Measurements from ENCODE around the gene NISCH.

Gene NISCH

GRCh38 chr3:52490939-52491526, 35.6 kb downstream of the NISCH start:
- DNase-seq: no peak

GRCh38 chr3:52492059-52492458, 36.7 kb downstream of the NISCH start:
- no peak for DNase-seq

GRCh38 chr3:52493232-52494017, 38.0 kb downstream of the NISCH start:
- DNase-seq: no peak

GRCh38 chr3:52494445-52494844, 39.0 kb downstream of the NISCH start:
- DNase-seq: no peak

- no peak for DNase-seq
Observed at GRCh38 chr3:52494886-52495495, 39.6 kb downstream of the NISCH start, which contains the start of gene STAB1. Gene STAB1 (plus strand): TSS chr3:52495338. CDS start chr3:52495414, 76 bp downstream.

- no peak for DNase-seq
Observed at GRCh38 chr3:52495777-52496602, 40.6 kb downstream of the NISCH start.

- DNase-seq: no peak
Observed at GRCh38 chr3:52498137-52499054, 43.0 kb downstream of the NISCH start.

- no peak for DNase-seq
Observed at GRCh38 chr3:52501046-52501445, 45.6 kb downstream of the NISCH start.

- no peak for DNase-seq
Observed at GRCh38 chr3:52502001-52502400, 46.6 kb downstream of the NISCH start.

- no peak for DNase-seq
Observed at GRCh38 chr3:52502808-52503350, 47.5 kb downstream of the NISCH start.

- no peak for DNase-seq
Observed at GRCh38 chr3:52503788-52504424, 48.5 kb downstream of the NISCH start.

GRCh38 chr3:52504977-52505376, 49.6 kb downstream of the NISCH start:
- DNase-seq: no peak

GRCh38 chr3:52506266-52506966, 51.0 kb downstream of the NISCH start:
- no peak for DNase-seq

GRCh38 chr3:52507359-52507758, 52.0 kb downstream of the NISCH start:
- DNase-seq: no peak

GRCh38 chr3:52509753-52510328, 54.4 kb downstream of the NISCH start:
- no peak for DNase-seq

- no peak for DNase-seq
Observed at GRCh38 chr3:52511509-52511908, 56.1 kb downstream of the NISCH start.

GRCh38 chr3:52512105-52512504, 56.7 kb downstream of the NISCH start:
- DNase-seq: no peak

- DNase-seq: no peak
Observed at GRCh38 chr3:52512727-52513126, 57.3 kb downstream of the NISCH start.

GRCh38 chr3:52513281-52513680, 57.9 kb downstream of the NISCH start:
- no peak for DNase-seq

GRCh38 chr3:52514576-52514975, 59.2 kb downstream of the NISCH start:
- DNase-seq: no peak

Measured in activated T-cell treated with anti-CD3 and anti-CD28 coated beads for 4 hours (primary cell).